Activated naive CD4-positive, alpha-beta T cell treated with anti-CD3 and anti-CD28 coated beads for 36 hours (primary cell): ENCODE results near the gene SLC1A4. TPM values are rescaled to one million over a fixed set of nuclear protein-coding genes. Genes with fewer than 3 reads are reported as not detected.

Source experiments
- CTCF ChIA-PET: fragments of 350-600 bp; sonication (Branson Sonifier 250); formaldehyde crosslinking; loops from one replicate; lab custom pipeline; 2021; ENCODE audit warnings: antibody characterized with exemption; lab: Charles Lee
- DNase-seq: peaks from one replicate; pipeline ENCODE4 v3.0.0-alpha.2; 2020
- H3K27ac Mint-ChIP-seq: one replicate; pipeline ENCODE4 v1.8.0; 2021; ENCODE audit warnings: mild to moderate bottlenecking, mixed read lengths
- H3K27me3 Mint-ChIP-seq: one replicate; pipeline ENCODE4 v1.8.0; 2021; ENCODE audit warnings: low read depth, mixed read lengths
- H3K36me3 Mint-ChIP-seq: one replicate; pipeline ENCODE4 v1.8.0; 2021; ENCODE audit warnings: low read depth, mixed read lengths
- H3K4me1 Mint-ChIP-seq: one replicate; pipeline ENCODE4 v1.8.0; 2021; ENCODE audit warnings: low read depth, mixed read lengths
- H3K4me3 Mint-ChIP-seq: one replicate; pipeline ENCODE4 v1.8.0; 2021; ENCODE audit warnings: mild to moderate bottlenecking, moderate library complexity, mixed read lengths
- H3K9me3 Mint-ChIP-seq: one replicate; pipeline ENCODE4 v1.8.0; 2021; ENCODE audit warnings: mixed read lengths
- intact Hi-C: fragments of 100-400 bp; cut with micrococcal nuclease; formaldehyde crosslinking; loops from one replicate; pipeline ENCODE4 v1.15.1; 2023
- total RNA-seq, 2 experiments: library from RNA; stranded (reverse); gene quantifications; one replicate each; pipeline ENCODE4 v1.2.3, GENCODE V29; 2021

The SLC1A4 gene
- 1 to 10 TPM; 8.3 to 8.7 TPM for total RNA-seq

GRCh38 chr2:64989126-64989981 lies at the start of gene SLC1A4:
TSS of gene SLC1A4 (plus strand) at chr2:64989399. CDS start at chr2:64989644, 245 bp downstream.
- peaks cover 11% of the 10 kb centered on the region for H3K27me3 Mint-ChIP-seq
- H3K4me3 Mint-ChIP-seq: peak within 1 kb of the TSS; percentile 86
- H3K9me3 Mint-ChIP-seq: no peaks in the 10 kb centered on the region
- peak within 1 kb of the TSS; percentile 55 for H3K27ac Mint-ChIP-seq
- H3K36me3 Mint-ChIP-seq: peaks cover 23% of the 10 kb centered on the region
- CTCF ChIA-PET: interaction anchor here (0.6 to 1.9 kb wide), 4 partner anchors 42 to 204 kb away, joined by 3 to 4 read pairs (median 4); no protein-coding TSS in a partner anchor
- DNase-seq: peak; percentile 87
- H3K4me1 Mint-ChIP-seq: peaks cover 35% of the 10 kb centered on the region
- intact Hi-C loops: loop anchor here (1.0 to 10.0 kb wide), 13 partner anchors 10 to 955 kb away; partner anchors contain the start of genes ACTR2, CEP68, RAB1A and SERTAD2

- no peaks in the 10 kb centered on the region for H3K9me3 Mint-ChIP-seq
- H3K36me3 Mint-ChIP-seq: no peaks in the 10 kb centered on the region
- no peak for DNase-seq
- peaks cover 16% of the 10 kb centered on the region for H3K4me1 Mint-ChIP-seq
- intact Hi-C loops: no loop called here
- no peak overlapping the region for H3K4me3 Mint-ChIP-seq
- no peaks in the 10 kb centered on the region for H3K27me3 Mint-ChIP-seq
- CTCF ChIA-PET: interaction anchor here (1.3 to 2.2 kb wide), 2 partner anchors 12 to 23 kb away, joined by 3 to 11 read pairs; no protein-coding TSS in a partner anchor
- H3K27ac Mint-ChIP-seq: no peak overlapping the region
Observed at GRCh38 chr2:64941143-64941542, 48.1 kb upstream of the SLC1A4 start.

GRCh38 chr2:64941801-64942200 lies 47.4 kb upstream of the SLC1A4 start:
- H3K4me1 Mint-ChIP-seq: peaks cover 23% of the 10 kb centered on the region
- no peak overlapping the region for H3K27ac Mint-ChIP-seq
- DNase-seq: no peak
- no peak overlapping the region for H3K4me3 Mint-ChIP-seq
- H3K36me3 Mint-ChIP-seq: no peaks in the 10 kb centered on the region
- H3K9me3 Mint-ChIP-seq: no peaks in the 10 kb centered on the region
- intact Hi-C loops: no loop called here
- H3K27me3 Mint-ChIP-seq: no peaks in the 10 kb centered on the region
- CTCF ChIA-PET: interaction anchor here (1.3 to 2.2 kb wide), 2 partner anchors 12 to 24 kb away, joined by 3 to 11 read pairs; no protein-coding TSS in a partner anchor

- intact Hi-C loops: no loop called here
- H3K27me3 Mint-ChIP-seq: no peaks in the 10 kb centered on the region
- no peak overlapping the region for H3K4me3 Mint-ChIP-seq
- H3K9me3 Mint-ChIP-seq: no peaks in the 10 kb centered on the region
- no peak overlapping the region for H3K27ac Mint-ChIP-seq
- CTCF ChIA-PET: interaction anchor here (0.5 to 2.2 kb wide), 3 partner anchors 11 to 99 kb away, joined by 3 to 11 read pairs (median 4); no protein-coding TSS in a partner anchor
- no peak for DNase-seq
- peaks cover 30% of the 10 kb centered on the region for H3K4me1 Mint-ChIP-seq
- no peaks in the 10 kb centered on the region for H3K36me3 Mint-ChIP-seq
Observed at GRCh38 chr2:64942693-64943092, 46.5 kb upstream of the SLC1A4 start.

GRCh38 chr2:64943387-64944150 lies 45.6 kb upstream of the SLC1A4 start:
- Mint-ChIP-seq H3K36me3 (no peaks in the 10 kb centered on the region), H3K27ac (no peak overlapping the region), H3K27me3 (no peaks in the 10 kb centered on the region), H3K4me1 (peaks cover 32% of the 10 kb centered on the region), H3K9me3 (no peaks in the 10 kb centered on the region), H3K4me3 (no peak overlapping the region)
- DNase-seq: no peak
- CTCF ChIA-PET: interaction anchor here (0.5 to 2.4 kb wide), 2 partner anchors 10 to 26 kb away, joined by 4 to 8 read pairs; no protein-coding TSS in a partner anchor
- intact Hi-C loops: no loop called here

GRCh38 chr2:64944484-64944883 lies 44.7 kb upstream of the SLC1A4 start:
- DNase-seq: no peak
- H3K27me3 Mint-ChIP-seq: no peaks in the 10 kb centered on the region
- intact Hi-C loops: no loop called here
- H3K36me3 Mint-ChIP-seq: no peaks in the 10 kb centered on the region
- peaks cover 29% of the 10 kb centered on the region for H3K4me1 Mint-ChIP-seq
- no peak overlapping the region for H3K27ac Mint-ChIP-seq
- CTCF ChIA-PET: interaction anchor here (0.6 to 2.4 kb wide), 2 partner anchors 27 to 35 kb away, joined by 3 to 8 read pairs; no protein-coding TSS in a partner anchor
- H3K9me3 Mint-ChIP-seq: no peaks in the 10 kb centered on the region
- no peak overlapping the region for H3K4me3 Mint-ChIP-seq

- H3K9me3 Mint-ChIP-seq: no peaks in the 10 kb centered on the region
- DNase-seq: peak; percentile 84
- H3K27me3 Mint-ChIP-seq: no peaks in the 10 kb centered on the region
- no peaks in the 10 kb centered on the region for H3K36me3 Mint-ChIP-seq
- CTCF ChIA-PET: interaction anchor here (0.6 to 2.1 kb wide), 5 partner anchors 18 to 363 kb away, joined by 3 to 10 read pairs (median 3); partner anchors contain the start of gene SLC1A4
- H3K27ac Mint-ChIP-seq: peak overlapping the region; percentile 81
- H3K4me3 Mint-ChIP-seq: peak overlapping the region; percentile 64
- intact Hi-C loops: loop anchor here (1.0 to 2.0 kb wide), 3 partner anchors 27 to 85 kb away; partner anchors contain the start of gene SLC1A4
- H3K4me1 Mint-ChIP-seq: peaks cover 26% of the 10 kb centered on the region
Observed at GRCh38 chr2:64945973-64946768, 43.0 kb upstream of the SLC1A4 start.

- H3K9me3 Mint-ChIP-seq: no peaks in the 10 kb centered on the region
- H3K36me3 Mint-ChIP-seq: no peaks in the 10 kb centered on the region
- H3K27me3 Mint-ChIP-seq: no peaks in the 10 kb centered on the region
- peaks cover 26% of the 10 kb centered on the region for H3K4me1 Mint-ChIP-seq
- intact Hi-C loops: loop anchor here (1.0 to 2.0 kb wide), 3 partner anchors 28 to 84 kb away; partner anchors contain the start of gene SLC1A4
- H3K4me3 Mint-ChIP-seq: peak overlapping the region; percentile 64
- H3K27ac Mint-ChIP-seq: peak overlapping the region; percentile 81
- CTCF ChIA-PET: interaction anchor here (0.6 to 2.1 kb wide), 5 partner anchors 17 to 446 kb away, joined by 3 to 10 read pairs (median 3); partner anchors contain the start of gene SLC1A4
- DNase-seq: no peak
Observed at GRCh38 chr2:64946769-64947247, 42.4 kb upstream of the SLC1A4 start.

GRCh38 chr2:64947885-64948284 lies 41.3 kb upstream of the SLC1A4 start:
- DNase-seq: no peak
- Mint-ChIP-seq H3K36me3 (no peaks in the 10 kb centered on the region), H3K4me1 (peaks cover 26% of the 10 kb centered on the region), H3K27ac (no peak overlapping the region), H3K27me3 (no peaks in the 10 kb centered on the region), H3K4me3 (no peak overlapping the region), H3K9me3 (no peaks in the 10 kb centered on the region)
- intact Hi-C loops: loop anchor here (2.0 kb wide), 1 partner anchor 29 kb away; no protein-coding TSS in a partner anchor
- CTCF ChIA-PET: interaction anchor here (1.1 to 2.1 kb wide), 2 partner anchors 29 to 445 kb away, joined by 3 to 10 read pairs; no protein-coding TSS in a partner anchor

GRCh38 chr2:64950226-64951160 lies 38.7 kb upstream of the SLC1A4 start:
- intact Hi-C loops: no loop called here

More at GRCh38 chr2:64950226-64951160, 38.7 kb upstream of the SLC1A4 start:
- no peak overlapping the region for H3K27ac Mint-ChIP-seq
- CTCF ChIA-PET: no interaction called here
- H3K36me3 Mint-ChIP-seq: no peaks in the 10 kb centered on the region
- no peak overlapping the region for H3K4me3 Mint-ChIP-seq
- H3K27me3 Mint-ChIP-seq: no peaks in the 10 kb centered on the region
- peaks cover 1% of the 10 kb centered on the region for H3K9me3 Mint-ChIP-seq
- DNase-seq: no peak
- peaks cover 22% of the 10 kb centered on the region for H3K4me1 Mint-ChIP-seq
